ENCODE measurements around the gene CD151.

The CD151 gene

DNA sequence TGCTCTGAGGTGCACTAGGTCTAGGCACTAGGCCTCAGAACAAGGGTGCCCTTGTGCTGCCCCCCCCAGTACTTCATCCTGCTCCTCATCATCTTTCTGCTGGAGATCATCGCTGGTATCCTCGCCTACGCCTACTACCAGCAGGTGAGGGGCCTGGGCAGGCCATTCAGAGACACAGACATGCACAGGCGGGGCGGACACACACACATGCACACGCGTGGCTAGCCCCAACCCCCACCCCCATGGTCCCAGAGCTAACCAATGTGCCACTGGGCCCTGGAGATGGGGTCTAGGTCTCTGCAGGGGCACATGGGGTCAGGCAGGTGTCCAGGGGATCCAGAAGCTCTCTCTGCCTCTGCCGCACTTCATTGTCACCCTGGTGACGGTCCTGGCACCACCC, 3.9 kb downstream of the CD151 start:
- Histone ChIP-seq H3K36me3 (ENCODE audit: control insufficient read depth, low read depth, low read length) (peaks cover 22% of the 10 kb centered on the region), H3K4me1 (ENCODE audit: control insufficient read depth, low read depth, low read length) (peaks cover 11% of the 10 kb centered on the region), H3K9me3 (ENCODE audit: control insufficient read depth, low read depth, low read length) (no peaks in the 10 kb centered on the region)

DNA sequence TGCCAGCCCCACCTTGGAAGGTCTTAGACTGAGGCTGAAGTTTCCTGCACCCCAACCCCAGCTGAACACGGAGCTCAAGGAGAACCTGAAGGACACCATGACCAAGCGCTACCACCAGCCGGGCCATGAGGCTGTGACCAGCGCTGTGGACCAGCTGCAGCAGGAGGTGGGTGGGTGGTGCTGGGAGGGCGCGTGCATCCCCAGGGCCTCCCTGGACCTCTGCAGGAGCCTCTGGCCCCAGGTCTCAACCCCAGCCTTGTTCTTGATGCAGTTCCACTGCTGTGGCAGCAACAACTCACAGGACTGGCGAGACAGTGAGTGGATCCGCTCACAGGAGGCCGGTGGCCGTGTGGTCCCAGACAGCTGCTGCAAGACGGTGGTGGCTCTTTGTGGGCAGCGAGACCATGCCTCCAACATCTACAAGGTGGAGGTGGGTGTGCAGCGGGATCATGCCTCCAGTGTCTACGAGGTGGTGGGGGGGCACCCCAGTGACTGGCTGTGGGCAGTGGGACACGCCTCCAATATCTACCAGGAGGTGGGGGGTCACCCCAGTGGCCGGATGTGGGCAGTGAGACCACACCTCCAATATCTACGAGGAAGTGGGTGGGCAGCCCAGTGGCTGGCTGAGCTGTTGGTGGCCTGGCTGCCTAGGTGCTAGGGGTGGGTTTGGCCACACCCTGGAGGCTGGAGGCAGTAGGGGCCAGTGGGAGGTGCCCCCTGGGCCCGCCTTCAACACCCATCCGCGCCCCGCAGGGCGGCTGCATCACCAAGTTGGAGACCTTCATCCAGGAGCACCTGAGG, 4.6 kb downstream of the CD151 start:
- Histone ChIP-seq H3K27ac (ENCODE audit: low read length) (no peak overlapping the region), H3K4me1 (ENCODE audit: control insufficient read depth, low read depth, low read length) (peaks cover 4% of the 10 kb centered on the region), H3K27me3 (ENCODE audit: control insufficient read depth, insufficient read depth, low read length) (peaks cover 20% of the 10 kb centered on the region), H3K9me3 (ENCODE audit: control insufficient read depth, low read depth, low read length) (no peaks in the 10 kb centered on the region), H3K36me3 (ENCODE audit: control insufficient read depth, low read depth, low read length) (peaks cover 22% of the 10 kb centered on the region), H3K9ac (ENCODE audit: low read length) (no peak overlapping the region), H3K4me3 (ENCODE audit: low read length) (no peak overlapping the region)

More for the DNA sequence above, 3.9 kb downstream of the CD151 start:
- Histone ChIP-seq H3K4me3 (ENCODE audit: low read length) (no peak overlapping the region), H3K27ac (ENCODE audit: low read length) (no peak overlapping the region), H3K9ac (ENCODE audit: low read length) (no peak overlapping the region), H3K27me3 (ENCODE audit: control insufficient read depth, insufficient read depth, low read length) (peaks cover 27% of the 10 kb centered on the region)

DNA sequence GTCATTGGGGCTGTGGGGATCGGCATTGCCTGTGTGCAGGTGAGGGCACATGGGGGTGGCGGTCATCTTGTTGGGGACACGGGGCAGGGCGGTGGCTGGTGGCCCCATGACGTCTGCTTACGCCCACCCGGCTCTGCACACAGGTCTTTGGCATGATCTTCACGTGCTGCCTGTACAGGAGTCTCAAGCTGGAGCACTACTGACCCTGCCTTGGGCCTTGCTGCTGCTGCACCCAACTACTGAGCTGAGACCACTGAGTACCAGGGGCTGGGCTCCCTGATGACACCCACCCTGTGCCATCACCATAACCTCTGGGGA, 5.2 kb downstream of the CD151 start:
- peaks cover 22% of the 10 kb centered on the region for H3K36me3 ChIP-seq (ENCODE audit: control insufficient read depth, low read depth, low read length)
- no peaks in the 10 kb centered on the region for H3K9me3 ChIP-seq (ENCODE audit: control insufficient read depth, low read depth, low read length)
- H3K27ac ChIP-seq (ENCODE audit: low read length) = no peak overlapping the region
- peaks cover 4% of the 10 kb centered on the region for H3K4me1 ChIP-seq (ENCODE audit: control insufficient read depth, low read depth, low read length)
- H3K27me3 ChIP-seq (ENCODE audit: control insufficient read depth, insufficient read depth, low read length) = peaks cover 18% of the 10 kb centered on the region
- no peak overlapping the region for H3K4me3 ChIP-seq (ENCODE audit: low read length)
- no peak overlapping the region for H3K9ac ChIP-seq (ENCODE audit: low read length)

DNA sequence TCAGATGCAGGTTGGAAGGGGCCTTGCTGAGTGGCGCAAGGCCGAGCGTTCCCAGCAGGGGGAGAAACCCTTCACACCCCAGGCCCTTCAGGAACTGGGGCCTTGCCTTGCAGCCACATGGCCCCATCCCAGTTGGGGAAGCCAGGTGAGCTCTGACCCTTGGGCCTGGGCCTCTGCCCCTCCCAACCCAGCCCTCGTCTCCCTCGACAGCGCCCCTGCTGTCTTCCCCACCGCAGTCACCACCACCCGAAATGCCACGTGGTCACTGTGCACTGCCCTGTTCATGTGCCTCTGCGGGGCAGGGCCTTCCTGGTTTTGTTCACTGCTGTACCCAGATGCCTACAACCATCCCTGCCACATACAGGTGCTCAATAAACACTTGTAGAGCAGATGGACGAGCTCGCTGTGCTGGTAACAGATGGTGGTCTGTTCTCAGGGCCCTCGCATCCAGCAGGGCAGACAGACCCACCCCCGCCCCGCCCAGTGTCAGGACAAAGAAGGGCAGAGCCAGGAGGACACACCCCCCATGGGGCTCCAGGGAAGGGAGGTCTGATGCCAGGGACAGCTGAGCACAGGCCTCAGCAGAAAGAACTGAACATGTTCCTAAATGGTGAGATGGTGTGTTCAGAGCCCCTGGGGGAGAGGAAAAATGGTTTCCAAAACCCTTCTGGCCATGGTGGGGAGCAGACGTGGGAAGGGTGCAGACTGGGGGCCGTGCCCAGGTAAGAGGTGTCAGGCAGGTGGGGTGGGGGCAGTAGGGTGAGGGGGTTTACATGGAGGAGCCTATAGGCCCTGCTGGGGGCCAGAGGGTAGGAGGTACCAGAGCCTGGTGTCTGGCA, 5.9 kb downstream of the CD151 start:
- no peak overlapping the region for H3K9ac ChIP-seq (ENCODE audit: low read length)
- no peaks in the 10 kb centered on the region for H3K9me3 ChIP-seq (ENCODE audit: control insufficient read depth, low read depth, low read length)
- H3K4me1 ChIP-seq (ENCODE audit: control insufficient read depth, low read depth, low read length) = peaks cover 3% of the 10 kb centered on the region
- H3K36me3 ChIP-seq (ENCODE audit: control insufficient read depth, low read depth, low read length) = peaks cover 22% of the 10 kb centered on the region
- peaks cover 13% of the 10 kb centered on the region for H3K27me3 ChIP-seq (ENCODE audit: control insufficient read depth, insufficient read depth, low read length)
- H3K27ac ChIP-seq (ENCODE audit: low read length) = no peak overlapping the region
- H3K4me3 ChIP-seq (ENCODE audit: low read length) = no peak overlapping the region

DNA sequence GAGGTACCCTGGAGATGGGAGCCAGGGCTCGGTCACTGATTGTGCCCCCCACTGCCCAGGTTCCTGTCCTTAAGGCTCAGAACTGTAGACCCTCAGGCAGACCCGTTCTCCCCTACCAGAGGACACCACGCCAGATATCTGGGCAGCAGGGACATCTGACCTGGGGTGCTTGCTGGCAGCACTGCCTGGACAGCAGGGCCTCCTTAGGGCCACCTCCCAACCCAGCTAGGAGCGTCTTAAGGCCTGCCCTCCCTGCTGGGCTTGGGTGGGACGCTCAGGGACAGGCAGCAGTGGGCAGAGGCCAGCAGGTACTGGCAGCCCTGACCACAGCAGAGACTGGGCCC, 6.5 kb downstream of the CD151 start:
- Histone ChIP-seq H3K9ac (ENCODE audit: low read length) (no peak overlapping the region), H3K9me3 (ENCODE audit: control insufficient read depth, low read depth, low read length) (no peaks in the 10 kb centered on the region), H3K4me1 (ENCODE audit: control insufficient read depth, low read depth, low read length) (peaks cover 3% of the 10 kb centered on the region), H3K36me3 (ENCODE audit: control insufficient read depth, low read depth, low read length) (peaks cover 22% of the 10 kb centered on the region), H3K4me3 (ENCODE audit: low read length) (no peak overlapping the region), H3K27me3 (ENCODE audit: control insufficient read depth, insufficient read depth, low read length) (peaks cover 7% of the 10 kb centered on the region), H3K27ac (ENCODE audit: low read length) (no peak overlapping the region)

DNA sequence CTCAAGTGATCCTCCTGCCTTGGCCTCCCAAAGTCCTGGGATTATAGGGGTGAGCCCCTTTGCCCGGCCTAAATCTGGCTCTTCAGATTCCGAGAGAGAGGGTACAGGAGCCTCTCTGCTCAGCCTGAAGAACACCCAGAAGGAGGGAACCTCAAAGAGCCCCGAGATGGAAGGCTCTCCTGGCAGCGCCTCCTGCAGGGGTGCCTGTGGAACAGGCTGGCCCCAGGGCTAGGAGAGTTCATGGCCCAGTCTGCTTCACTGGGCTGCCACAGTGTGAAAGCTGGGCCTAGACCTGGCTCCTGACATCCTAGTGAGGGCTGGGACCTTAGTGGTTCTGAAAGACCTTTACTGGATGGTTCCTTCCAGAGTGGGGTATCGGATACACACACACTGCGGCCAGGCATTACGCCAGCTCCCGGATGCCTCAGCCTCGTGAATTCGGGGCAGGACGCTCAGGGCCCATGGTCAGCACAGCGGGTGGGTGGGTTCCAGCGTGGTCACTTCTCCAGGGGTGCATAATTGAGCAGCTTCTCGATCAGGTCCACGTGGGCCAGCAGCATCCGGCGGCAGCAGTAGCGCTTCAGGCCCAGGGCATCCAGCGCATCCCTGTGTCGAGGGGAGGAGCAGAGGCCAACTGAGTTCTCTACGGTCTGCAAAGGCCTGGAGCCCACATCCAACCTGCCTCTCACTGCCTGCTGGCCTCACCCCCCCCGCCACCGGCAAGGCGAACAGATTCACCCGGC, 7.3 kb downstream of the CD151 start:
- peaks cover 22% of the 10 kb centered on the region for H3K36me3 ChIP-seq (ENCODE audit: control insufficient read depth, low read depth, low read length)
- H3K27ac ChIP-seq (ENCODE audit: low read length) = no peak overlapping the region
- H3K4me1 ChIP-seq (ENCODE audit: control insufficient read depth, low read depth, low read length) = peaks cover 8% of the 10 kb centered on the region
- no peaks in the 10 kb centered on the region for H3K9me3 ChIP-seq (ENCODE audit: control insufficient read depth, low read depth, low read length)
- no peak overlapping the region for H3K9ac ChIP-seq (ENCODE audit: low read length)
- no peak overlapping the region for H3K4me3 ChIP-seq (ENCODE audit: low read length)
- no peaks in the 10 kb centered on the region for H3K27me3 ChIP-seq (ENCODE audit: control insufficient read depth, insufficient read depth, low read length)

DNA sequence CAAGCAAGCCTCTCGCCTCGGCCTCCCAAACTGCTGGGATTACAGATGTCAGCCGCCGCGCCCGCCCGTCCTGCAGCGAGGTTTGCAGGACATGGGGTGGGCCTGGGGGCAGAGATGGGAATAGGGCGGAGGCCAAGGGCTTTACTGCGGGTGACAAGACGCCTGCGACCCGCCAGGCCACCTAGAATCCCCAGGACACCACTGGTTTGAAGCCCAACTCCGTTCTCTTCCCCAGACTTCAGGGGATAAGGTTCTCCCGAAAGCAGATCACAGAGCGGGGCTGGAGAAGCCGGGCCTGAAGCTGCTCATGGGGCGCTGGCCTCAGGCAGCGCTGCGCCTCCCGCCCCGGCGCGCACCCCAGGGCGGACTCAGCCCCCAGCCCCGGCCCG, 9.2 kb downstream of the CD151 start:
- H3K4me1 ChIP-seq (ENCODE audit: control insufficient read depth, low read depth, low read length) = peaks cover 13% of the 10 kb centered on the region
- H3K27me3 ChIP-seq (ENCODE audit: control insufficient read depth, insufficient read depth, low read length) = peaks cover 4% of the 10 kb centered on the region
- H3K27ac ChIP-seq (ENCODE audit: low read length) = no peak overlapping the region
- no peaks in the 10 kb centered on the region for H3K9me3 ChIP-seq (ENCODE audit: control insufficient read depth, low read depth, low read length)
- peak overlapping the region; percentile 89 for H3K4me3 ChIP-seq (ENCODE audit: low read length)
- peak overlapping the region; percentile 85 for H3K9ac ChIP-seq (ENCODE audit: low read length)
- H3K36me3 ChIP-seq (ENCODE audit: control insufficient read depth, low read depth, low read length) = peaks cover 22% of the 10 kb centered on the region

DNA sequence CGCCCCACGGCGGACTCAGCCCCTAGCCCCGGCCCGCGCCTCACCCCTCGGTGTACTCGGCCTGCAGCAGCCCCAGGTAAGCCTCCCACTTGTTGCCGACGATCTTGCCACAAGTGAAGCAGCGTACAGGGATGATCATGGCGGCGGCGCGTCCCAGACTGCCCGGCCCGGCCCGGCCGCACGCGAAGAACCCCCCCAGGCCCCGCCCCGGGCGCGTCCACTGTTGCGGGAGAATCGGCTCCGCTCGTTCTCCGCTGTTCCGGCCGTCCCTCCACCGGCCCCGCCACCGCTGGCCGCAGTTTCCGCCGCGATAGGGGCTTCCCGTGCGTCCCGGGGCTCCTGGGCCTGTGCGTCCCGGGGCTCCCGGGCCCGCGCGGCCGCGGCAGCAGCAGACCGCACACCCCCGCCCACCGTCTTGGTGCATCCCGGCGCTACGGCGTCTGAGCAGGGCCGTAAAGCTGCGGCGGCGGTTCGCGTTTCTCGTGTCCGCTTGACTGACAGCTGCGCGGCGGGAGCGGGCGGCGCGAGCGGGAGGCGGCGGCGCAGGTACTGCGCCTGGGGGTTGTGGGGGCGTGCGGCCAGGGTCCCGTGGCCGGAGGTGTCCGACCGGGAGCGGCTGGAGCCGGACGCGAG, 9.7 kb downstream of the CD151 start, which contains the start of the genes POLR2L and TSPAN4:
Gene POLR2L, minus strand, starts transcription at position 160 of the 633 bp plus-strand sequence. Its CDS starts 21 bp downstream, at position 139.
Gene TSPAN4, plus strand, starts transcription at position 483 of the 633 bp plus-strand sequence. CDS start 7,453 bp downstream, outside the sequence.
- H3K4me1 ChIP-seq (ENCODE audit: control insufficient read depth, low read depth, low read length) = peaks cover 13% of the 10 kb centered on the region
- H3K27me3 ChIP-seq (ENCODE audit: control insufficient read depth, insufficient read depth, low read length) = peaks cover 4% of the 10 kb centered on the region
- no peaks in the 10 kb centered on the region for H3K9me3 ChIP-seq (ENCODE audit: control insufficient read depth, low read depth, low read length)
- H3K4me3 ChIP-seq (ENCODE audit: low read length) = peak within 1 kb of the TSS; percentile 89
- H3K9ac ChIP-seq (ENCODE audit: low read length) = peak within 1 kb of the TSS; percentile 85
- H3K27ac ChIP-seq (ENCODE audit: low read length) = peak within 1 kb of the TSS; percentile 91
- peaks cover 22% of the 10 kb centered on the region for H3K36me3 ChIP-seq (ENCODE audit: control insufficient read depth, low read depth, low read length)

DNA sequence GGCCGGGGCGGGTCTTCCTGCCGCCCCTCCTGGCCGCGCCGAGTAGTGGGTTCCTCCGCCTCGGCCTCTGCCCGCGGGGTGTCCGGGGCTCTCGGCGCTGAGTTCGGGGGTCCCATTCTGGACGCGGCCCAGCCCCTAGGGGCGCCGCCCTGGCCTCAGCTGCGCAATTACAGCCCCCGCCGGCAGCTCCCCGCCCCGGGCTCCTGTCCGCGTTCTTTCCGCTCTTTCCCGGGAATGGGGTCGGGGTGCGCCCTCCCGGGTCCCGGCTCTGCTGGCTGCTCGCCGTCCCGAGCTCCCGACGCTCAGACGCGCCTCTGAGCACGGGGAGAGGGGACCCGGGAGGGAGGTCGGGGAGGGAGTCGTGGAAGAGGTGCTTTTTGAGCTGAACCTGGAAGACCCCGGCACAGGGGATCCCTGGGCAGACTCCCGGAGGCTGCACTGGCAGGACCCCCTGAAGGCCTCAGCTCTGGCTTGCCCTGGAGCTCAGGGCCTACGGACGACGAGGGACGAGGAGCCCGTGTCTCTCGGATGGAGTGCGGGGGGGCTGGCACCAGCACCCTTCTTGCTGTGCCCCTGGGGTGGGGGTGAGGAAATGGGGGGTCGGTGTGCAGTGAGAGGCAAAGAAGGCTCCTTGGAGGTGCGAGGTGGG, 10.5 kb downstream of the CD151 start:
- Histone ChIP-seq H3K36me3 (ENCODE audit: control insufficient read depth, low read depth, low read length) (peaks cover 22% of the 10 kb centered on the region), H3K9me3 (ENCODE audit: control insufficient read depth, low read depth, low read length) (no peaks in the 10 kb centered on the region), H3K4me1 (ENCODE audit: control insufficient read depth, low read depth, low read length) (peaks cover 13% of the 10 kb centered on the region), H3K27me3 (ENCODE audit: control insufficient read depth, insufficient read depth, low read length) (peaks cover 4% of the 10 kb centered on the region), H3K4me3 (ENCODE audit: low read length) (peak overlapping the region; percentile 89), H3K27ac (ENCODE audit: low read length) (no peak overlapping the region), H3K9ac (ENCODE audit: low read length) (peak overlapping the region; percentile 45)

DNA sequence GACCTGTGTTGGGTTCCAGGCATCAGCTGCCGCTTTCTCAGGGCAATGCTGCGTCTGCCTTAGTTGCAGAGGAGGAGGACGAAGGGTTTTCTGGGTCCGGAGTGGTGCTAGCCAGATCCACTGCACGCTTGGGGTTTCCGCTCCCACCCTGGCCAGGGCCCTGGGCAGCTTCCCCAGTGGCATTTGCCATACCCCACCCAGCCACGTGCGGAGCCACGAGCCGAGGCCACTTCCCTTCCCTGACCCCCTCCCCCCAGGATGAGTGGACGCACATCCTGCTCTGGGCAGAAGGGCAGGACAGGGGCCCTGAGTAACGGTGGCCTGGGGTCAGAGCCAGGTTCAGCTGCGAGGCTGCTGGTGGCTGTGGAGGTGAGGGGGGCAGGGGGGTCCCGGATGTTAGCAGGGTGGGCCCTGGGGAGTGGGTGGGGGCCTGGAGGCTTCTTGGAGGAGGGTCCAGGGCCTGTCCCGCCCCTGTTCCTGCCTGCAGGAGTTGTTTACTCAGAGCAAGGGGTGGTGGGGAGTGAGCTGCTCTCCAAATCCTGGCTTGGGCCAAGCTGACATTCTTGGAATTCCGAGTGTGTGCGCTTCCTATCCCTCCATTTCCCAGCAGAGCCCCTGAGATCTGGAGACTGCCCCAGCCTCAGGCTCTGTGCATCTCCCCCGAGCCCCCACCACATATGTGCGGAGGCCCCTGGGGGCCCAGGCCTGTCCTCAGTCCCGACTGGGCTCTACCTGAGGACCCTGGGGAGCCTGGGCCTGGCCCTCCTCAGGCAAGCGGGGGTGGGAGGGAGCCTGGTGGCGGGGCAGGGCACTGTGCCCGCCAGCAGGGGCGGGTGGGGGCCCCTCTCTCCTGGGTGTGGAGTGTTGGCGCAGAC, 11.3 kb downstream of the CD151 start:
- Histone ChIP-seq H3K9ac (ENCODE audit: low read length) (peak overlapping the region; percentile 27), H3K4me3 (ENCODE audit: low read length) (peak overlapping the region; percentile 89), H3K4me1 (ENCODE audit: control insufficient read depth, low read depth, low read length) (peaks cover 20% of the 10 kb centered on the region), H3K27me3 (ENCODE audit: control insufficient read depth, insufficient read depth, low read length) (peaks cover 13% of the 10 kb centered on the region), H3K36me3 (ENCODE audit: control insufficient read depth, low read depth, low read length) (peaks cover 16% of the 10 kb centered on the region), H3K27ac (ENCODE audit: low read length) (no peak overlapping the region), H3K9me3 (ENCODE audit: control insufficient read depth, low read depth, low read length) (no peaks in the 10 kb centered on the region)
